Skeletal muscle tissue (tissue), 4 donors: ENCODE results near the gene OOEP. TPM values are rescaled to one million over a fixed set of nuclear protein-coding genes. Genes with fewer than 3 reads are reported as not detected.
"Not testable (repeated sequence)": the region's sequence is repeated elsewhere in the genome, so short reads cannot be mapped to it uniquely, and the experiment has no call there.

Source experiments
- H3K27ac ChIP-seq: one replicate; pipeline ENCODE4 v1.7.0; 2013; ENCODE audit warnings: mild to moderate bottlenecking, low read depth, low read length, inconsistent platforms
- H3K27me3 ChIP-seq, 3 donors: one replicate each; pipeline ENCODE4 v1.7.0; 2013; ENCODE audit warnings: low read length in 3 of 3; ENCODE audit not compliant: control insufficient read depth in 3 of 3, insufficient read depth in 3 of 3
- H3K36me3 ChIP-seq, 3 donors: one replicate each; pipeline ENCODE4 v1.7.0; 2013; ENCODE audit warnings: low read length in 3 of 3; ENCODE audit not compliant: control insufficient read depth in 3 of 3, insufficient read depth in 3 of 3
- H3K4me1 ChIP-seq, 3 donors: one replicate each; pipeline ENCODE4 v1.7.0; 2013; ENCODE audit warnings: low read length in 3 of 3, mild to moderate bottlenecking in 3 of 3; ENCODE audit not compliant: control insufficient read depth in 3 of 3, insufficient read depth in 3 of 3
- H3K4me3 ChIP-seq, 3 donors: one replicate each; pipeline ENCODE4 v1.7.0; 2013; ENCODE audit warnings: low read length in 3 of 3
- H3K9ac ChIP-seq, 3 donors: one replicate each; pipeline ENCODE4 v1.7.0; 2013; ENCODE audit warnings: low read length in 3 of 3, mild to moderate bottlenecking in 3 of 3, moderate library complexity in 2 of 3, low read depth in 1 of 3
- H3K9me3 ChIP-seq, 3 donors: one replicate each; pipeline ENCODE4 v1.7.0; 2013; ENCODE audit warnings: low read length in 3 of 3; ENCODE audit not compliant: control insufficient read depth in 3 of 3
- total RNA-seq: library from RNA; depleted of rRNA; stranded (reverse); fragments of >200 nt; gene quantifications from one replicate; pipeline ENCODE4 v1.2.3, GENCODE V29; 2014
- donor health status: Osteomylitis.

Gene OOEP
- total RNA-seq, 1 donor from 2014 or later: not detected

GRCh38 chr6:73389854-73390253, 20.2 kb upstream of the OOEP start:
- peaks cover 0 to 6% (median 0%) of the 10 kb centered on the region in 3 donors for H3K27me3 ChIP-seq
- H3K4me1 ChIP-seq: peaks cover 2 to 8% (median 5%) of the 10 kb centered on the region in 3 donors
- no peak overlapping the region for H3K9ac ChIP-seq
- H3K4me3 ChIP-seq: no peak overlapping the region
- no peaks in the 10 kb centered on the region for H3K9me3 ChIP-seq
- H3K36me3 ChIP-seq: no peaks in the 10 kb centered on the region
- no peak overlapping the region for H3K27ac ChIP-seq

- peaks cover 2 to 8% (median 5%) of the 10 kb centered on the region in 3 donors for H3K4me1 ChIP-seq
- H3K27ac ChIP-seq: no peak overlapping the region
- no peaks in the 10 kb centered on the region for H3K36me3 ChIP-seq
- H3K9me3 ChIP-seq: no peaks in the 10 kb centered on the region
- H3K27me3 ChIP-seq: peaks cover 0 to 6% (median 0%) of the 10 kb centered on the region in 3 donors
- peak overlapping the region; percentile 69 to 74 (median 73) for H3K4me3 ChIP-seq
- peak overlapping the region; percentile 59 to 74 (median 68) for H3K9ac ChIP-seq
Observed at GRCh38 chr6:73388800-73389512, 19.3 kb upstream of the OOEP start.

DNA sequence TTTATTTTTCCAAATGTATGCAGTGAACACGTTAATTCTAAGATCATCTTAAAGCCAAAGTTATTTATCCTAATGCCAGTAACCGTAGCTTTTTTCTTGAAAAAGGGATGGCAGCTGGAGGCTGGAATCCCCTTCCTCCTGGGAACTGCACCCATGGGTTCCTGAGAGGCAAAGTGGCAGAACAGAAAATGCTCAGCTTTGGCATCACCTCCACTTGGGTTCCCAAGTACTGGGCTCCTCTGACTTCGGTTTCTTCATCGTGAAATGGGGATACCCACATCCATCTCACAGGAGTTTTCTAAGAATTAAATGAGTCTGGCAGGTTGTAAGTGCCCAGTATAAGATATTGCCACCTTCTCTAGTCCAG, 18.7 kb upstream of the OOEP start:
- H3K4me3 ChIP-seq: peak overlapping the region; percentile 69 to 74 (median 73)
- H3K27me3 ChIP-seq: peaks cover 0 to 6% (median 0%) of the 10 kb centered on the region in 3 donors
- H3K9ac ChIP-seq: peak overlapping the region in 2 of 3 donors; percentile 68 to 74
- no peaks in the 10 kb centered on the region for H3K9me3 ChIP-seq
- H3K36me3 ChIP-seq: no peaks in the 10 kb centered on the region
- H3K4me1 ChIP-seq: peaks cover 2 to 8% (median 5%) of the 10 kb centered on the region in 3 donors
- H3K27ac ChIP-seq: no peak overlapping the region

GRCh38 chr6:73382462-73383113, 12.9 kb upstream of the OOEP start:
- Histone ChIP-seq H3K36me3 (no peaks in the 10 kb centered on the region), H3K27ac (no peak overlapping the region), H3K9ac (no peak overlapping the region), H3K9me3 (no peaks in the 10 kb centered on the region), H3K4me3 (no peak overlapping the region), H3K4me1 (no peaks in the 10 kb centered on the region), H3K27me3 (no peaks in the 10 kb centered on the region)

GRCh38 chr6:73381531-73381930, 11.8 kb upstream of the OOEP start:
- H3K36me3 ChIP-seq, H3K27ac ChIP-seq, H3K4me3 ChIP-seq, H3K4me1 ChIP-seq, H3K9me3 ChIP-seq, H3K27me3 ChIP-seq, H3K9ac ChIP-seq: not testable (repeated sequence)

- H3K9ac ChIP-seq: no peak overlapping the region
- no peak overlapping the region for H3K27ac ChIP-seq
- H3K4me3 ChIP-seq: no peak overlapping the region
- no peaks in the 10 kb centered on the region for H3K4me1 ChIP-seq
- H3K36me3 ChIP-seq: no peaks in the 10 kb centered on the region
- peaks cover 0 to 5% (median 3%) of the 10 kb centered on the region in 3 donors for H3K9me3 ChIP-seq
- H3K27me3 ChIP-seq: no peaks in the 10 kb centered on the region
Observed at GRCh38 chr6:73377225-73377624, 7.5 kb upstream of the OOEP start.

- Histone ChIP-seq H3K4me3 (no peak overlapping the region), H3K36me3 (no peaks in the 10 kb centered on the region), H3K27me3 (no peaks in the 10 kb centered on the region), H3K9me3 (peaks cover 0 to 7% (median 6%) of the 10 kb centered on the region in 3 donors), H3K27ac (no peak overlapping the region), H3K4me1 (no peaks in the 10 kb centered on the region), H3K9ac (no peak overlapping the region)
Observed at GRCh38 chr6:73375216-73375615, 5.5 kb upstream of the OOEP start.

GRCh38 chr6:73372516-73372915, 2.8 kb upstream of the OOEP start:
- no peaks in the 10 kb centered on the region for H3K36me3 ChIP-seq
- no peak overlapping the region for H3K4me3 ChIP-seq
- H3K9me3 ChIP-seq: peaks cover 0 to 7% (median 6%) of the 10 kb centered on the region in 3 donors
- H3K4me1 ChIP-seq: no peaks in the 10 kb centered on the region
- H3K27me3 ChIP-seq: no peaks in the 10 kb centered on the region
- H3K27ac ChIP-seq: no peak overlapping the region
- no peak overlapping the region for H3K9ac ChIP-seq

DNA sequence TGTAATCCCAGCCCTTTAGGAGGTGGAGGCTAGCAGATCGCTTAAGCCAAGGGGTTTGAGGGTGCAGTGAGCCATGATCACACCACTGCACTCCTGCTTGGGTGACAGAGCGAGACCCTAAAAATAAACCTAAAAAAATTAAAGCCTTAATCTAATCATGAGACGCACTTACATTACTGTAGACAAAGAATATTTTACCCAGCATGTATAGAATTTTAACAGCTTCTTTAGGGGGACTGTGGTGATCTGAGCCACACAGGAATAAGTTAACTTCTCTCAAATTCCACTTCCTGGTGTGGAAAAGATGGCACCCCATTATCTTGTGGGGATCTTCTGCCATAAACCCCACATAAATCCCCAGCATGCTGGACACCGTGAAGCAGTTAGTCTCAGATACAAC, 2.3 kb upstream of the OOEP start:
- H3K9me3 ChIP-seq: peaks cover 0 to 7% (median 6%) of the 10 kb centered on the region in 3 donors

GRCh38 chr6:73369157-73369556, 540 bp downstream of the OOEP start:
- no peaks in the 10 kb centered on the region for H3K27me3 ChIP-seq
- H3K4me3 ChIP-seq: no peak overlapping the region
- no peak overlapping the region for H3K27ac ChIP-seq
- no peaks in the 10 kb centered on the region for H3K36me3 ChIP-seq
- no peak overlapping the region for H3K9ac ChIP-seq
- peaks cover 0 to 7% (median 6%) of the 10 kb centered on the region in 3 donors for H3K9me3 ChIP-seq
- no peaks in the 10 kb centered on the region for H3K4me1 ChIP-seq

More for the DNA sequence above, 2.3 kb upstream of the OOEP start:
- H3K27me3 ChIP-seq: no peaks in the 10 kb centered on the region
- H3K36me3 ChIP-seq: no peaks in the 10 kb centered on the region
- H3K4me1 ChIP-seq: no peaks in the 10 kb centered on the region
- no peak overlapping the region for H3K4me3 ChIP-seq
- H3K27ac ChIP-seq: no peak overlapping the region
- no peak overlapping the region for H3K9ac ChIP-seq
